PC-3 (cell line): ENCODE results near the gene TRIM26.

Experiments used
- EZH2 ChIP-seq: fragments of 300-600 bp; sonication (generic); IDR thresholded peaks from one replicate; pipeline ENCODE4 v1.6.1; 2017; ENCODE audit warnings: antibody characterized with exemption, mild to moderate bottlenecking, low read length; ENCODE audit not compliant: unreplicated experiment
- TF ChIP-seq, protein P1 (sequence below): fragments of 300-600 bp; sonication (generic); conservative IDR thresholded peaks from 2 replicates; pipeline ENCODE4 v1.5.1; 2017; ENCODE audit warnings: antibody characterized with exemption, low read depth, mild to moderate bottlenecking, low read length

DNA sequence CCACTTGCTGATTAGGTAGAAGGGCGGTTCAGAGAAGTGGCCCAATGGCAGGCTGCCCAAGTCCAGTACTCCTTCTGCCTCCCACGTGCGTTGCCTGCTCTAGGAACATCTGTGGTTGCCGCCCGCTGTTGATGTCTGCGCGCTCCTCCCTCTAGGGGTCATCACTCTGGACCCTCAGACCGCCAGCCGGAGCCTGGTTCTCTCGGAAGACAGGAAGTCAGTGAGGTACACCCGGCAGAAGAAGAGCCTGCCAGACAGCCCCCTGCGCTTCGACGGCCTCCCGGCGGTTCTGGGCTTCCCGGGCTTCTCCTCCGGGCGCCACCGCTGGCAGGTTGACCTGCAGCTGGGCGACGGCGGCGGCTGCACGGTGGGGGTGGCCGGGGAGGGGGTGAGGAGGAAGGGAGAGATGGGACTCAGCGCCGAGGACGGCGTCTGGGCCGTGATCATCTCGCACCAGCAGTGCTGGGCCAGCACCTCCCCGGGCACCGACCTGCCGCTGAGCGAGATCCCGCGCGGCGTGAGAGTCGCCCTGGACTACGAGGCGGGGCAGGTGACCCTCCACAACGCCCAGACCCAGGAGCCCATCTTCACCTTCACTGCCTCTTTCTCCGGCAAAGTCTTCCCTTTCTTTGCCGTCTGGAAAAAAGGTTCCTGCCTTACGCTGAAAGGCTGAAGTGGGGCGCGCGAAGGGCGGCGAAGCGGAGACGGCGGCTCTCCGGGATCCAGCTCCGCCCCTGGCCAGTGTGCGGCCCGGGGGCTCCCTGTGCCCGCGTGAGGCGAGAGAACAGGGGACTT is 41.3 kb downstream of the TRIM26 start:
- no peak for TF ChIP-seq EZH2
- TF ChIP-seq, protein P1, sequence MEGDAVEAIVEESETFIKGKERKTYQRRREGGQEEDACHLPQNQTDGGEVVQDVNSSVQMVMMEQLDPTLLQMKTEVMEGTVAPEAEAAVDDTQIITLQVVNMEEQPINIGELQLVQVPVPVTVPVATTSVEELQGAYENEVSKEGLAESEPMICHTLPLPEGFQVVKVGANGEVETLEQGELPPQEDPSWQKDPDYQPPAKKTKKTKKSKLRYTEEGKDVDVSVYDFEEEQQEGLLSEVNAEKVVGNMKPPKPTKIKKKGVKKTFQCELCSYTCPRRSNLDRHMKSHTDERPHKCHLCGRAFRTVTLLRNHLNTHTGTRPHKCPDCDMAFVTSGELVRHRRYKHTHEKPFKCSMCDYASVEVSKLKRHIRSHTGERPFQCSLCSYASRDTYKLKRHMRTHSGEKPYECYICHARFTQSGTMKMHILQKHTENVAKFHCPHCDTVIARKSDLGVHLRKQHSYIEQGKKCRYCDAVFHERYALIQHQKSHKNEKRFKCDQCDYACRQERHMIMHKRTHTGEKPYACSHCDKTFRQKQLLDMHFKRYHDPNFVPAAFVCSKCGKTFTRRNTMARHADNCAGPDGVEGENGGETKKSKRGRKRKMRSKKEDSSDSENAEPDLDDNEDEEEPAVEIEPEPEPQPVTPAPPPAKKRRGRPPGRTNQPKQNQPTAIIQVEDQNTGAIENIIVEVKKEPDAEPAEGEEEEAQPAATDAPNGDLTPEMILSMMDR, result no peak
